C4-2B (cell line): ENCODE data around the gene HIP1.
"Not testable (repeated sequence)": the region's sequence is repeated elsewhere in the genome, so short reads cannot be mapped to it uniquely, and the experiment has no call there.

Experiments
- ZFX ChIP-seq: fragments of 450-650 bp; IDR thresholded peaks from 2 replicates; pipeline ENCODE4 v1.6.1; 2017
- TF ChIP-seq, protein P1 (sequence below): fragments of 450-650 bp; conservative IDR thresholded peaks from 2 replicates; pipeline ENCODE4 v1.5.1; 2017; ENCODE audit warnings: mild to moderate bottlenecking

GRCh38 chr7:75509033-75509432 lies 229.7 kb downstream of the HIP1 start:
- TF ChIP-seq, protein P1, sequence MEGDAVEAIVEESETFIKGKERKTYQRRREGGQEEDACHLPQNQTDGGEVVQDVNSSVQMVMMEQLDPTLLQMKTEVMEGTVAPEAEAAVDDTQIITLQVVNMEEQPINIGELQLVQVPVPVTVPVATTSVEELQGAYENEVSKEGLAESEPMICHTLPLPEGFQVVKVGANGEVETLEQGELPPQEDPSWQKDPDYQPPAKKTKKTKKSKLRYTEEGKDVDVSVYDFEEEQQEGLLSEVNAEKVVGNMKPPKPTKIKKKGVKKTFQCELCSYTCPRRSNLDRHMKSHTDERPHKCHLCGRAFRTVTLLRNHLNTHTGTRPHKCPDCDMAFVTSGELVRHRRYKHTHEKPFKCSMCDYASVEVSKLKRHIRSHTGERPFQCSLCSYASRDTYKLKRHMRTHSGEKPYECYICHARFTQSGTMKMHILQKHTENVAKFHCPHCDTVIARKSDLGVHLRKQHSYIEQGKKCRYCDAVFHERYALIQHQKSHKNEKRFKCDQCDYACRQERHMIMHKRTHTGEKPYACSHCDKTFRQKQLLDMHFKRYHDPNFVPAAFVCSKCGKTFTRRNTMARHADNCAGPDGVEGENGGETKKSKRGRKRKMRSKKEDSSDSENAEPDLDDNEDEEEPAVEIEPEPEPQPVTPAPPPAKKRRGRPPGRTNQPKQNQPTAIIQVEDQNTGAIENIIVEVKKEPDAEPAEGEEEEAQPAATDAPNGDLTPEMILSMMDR, result not testable (repeated sequence)
- TF ChIP-seq ZFX, result not testable (repeated sequence)
